ENCODE data around the gene CELSR2.

DNA sequence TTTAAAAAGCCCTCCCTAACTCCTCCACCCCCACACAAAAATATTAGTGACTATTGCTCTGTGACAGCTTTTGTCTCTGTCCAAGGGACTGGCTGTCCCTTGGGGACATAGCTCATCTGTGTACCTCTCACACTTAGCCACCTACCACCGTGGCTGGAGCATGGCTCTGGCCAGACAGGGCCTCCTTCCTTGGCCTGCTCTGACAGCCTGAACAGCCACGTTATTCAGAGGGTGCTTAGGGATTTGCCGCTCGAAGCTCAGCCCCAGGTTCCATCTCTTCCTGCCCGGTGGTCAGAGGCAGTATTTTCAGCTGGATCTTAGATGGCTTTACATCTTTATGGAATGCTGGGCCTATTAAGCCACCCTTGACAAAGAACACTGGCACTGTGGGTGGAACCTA is 6.1 kb upstream of the CELSR2 start:
- TF ChIP-seq, protein P1, sequence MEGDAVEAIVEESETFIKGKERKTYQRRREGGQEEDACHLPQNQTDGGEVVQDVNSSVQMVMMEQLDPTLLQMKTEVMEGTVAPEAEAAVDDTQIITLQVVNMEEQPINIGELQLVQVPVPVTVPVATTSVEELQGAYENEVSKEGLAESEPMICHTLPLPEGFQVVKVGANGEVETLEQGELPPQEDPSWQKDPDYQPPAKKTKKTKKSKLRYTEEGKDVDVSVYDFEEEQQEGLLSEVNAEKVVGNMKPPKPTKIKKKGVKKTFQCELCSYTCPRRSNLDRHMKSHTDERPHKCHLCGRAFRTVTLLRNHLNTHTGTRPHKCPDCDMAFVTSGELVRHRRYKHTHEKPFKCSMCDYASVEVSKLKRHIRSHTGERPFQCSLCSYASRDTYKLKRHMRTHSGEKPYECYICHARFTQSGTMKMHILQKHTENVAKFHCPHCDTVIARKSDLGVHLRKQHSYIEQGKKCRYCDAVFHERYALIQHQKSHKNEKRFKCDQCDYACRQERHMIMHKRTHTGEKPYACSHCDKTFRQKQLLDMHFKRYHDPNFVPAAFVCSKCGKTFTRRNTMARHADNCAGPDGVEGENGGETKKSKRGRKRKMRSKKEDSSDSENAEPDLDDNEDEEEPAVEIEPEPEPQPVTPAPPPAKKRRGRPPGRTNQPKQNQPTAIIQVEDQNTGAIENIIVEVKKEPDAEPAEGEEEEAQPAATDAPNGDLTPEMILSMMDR (optimal IDR thresholded peaks at IDR 0.05 in 1 of 3, IDR thresholded peaks at IDR 0.05 in 1 of 3, conservative IDR thresholded peaks at IDR 0.05 in 1 of 3; ENCODE audit: extremely low read depth in 1 of 3, insufficient read depth in 2 of 3, low read length in 3 of 3) = no peak
- TF ChIP-seq EZH2 (IDR thresholded peaks at IDR 0.05; ENCODE audit: low read length) = no peak

Measured in keratinocyte (primary cell).